Neuronal stem cell (in vitro differentiated cells): ENCODE results near the gene MICALL2.

ENCODE experiments used
- DNase-seq: peaks from one replicate; pipeline ENCODE4 v3.0.0-alpha.2; 2013; ENCODE audit warnings: low spot score
- H2AFZ ChIP-seq: one replicate; pipeline ENCODE4 v1.6.1; 2013; ENCODE audit warnings: mild to moderate bottlenecking, low read length, inconsistent platforms
- H2AK5ac ChIP-seq: 2 replicates; pipeline ENCODE4 v1.6.1; 2013; ENCODE audit warnings: low read depth, mild to moderate bottlenecking, inconsistent platforms, low read length, moderate library complexity, mixed read lengths
- H2BK120ac ChIP-seq: 2 replicates; pipeline ENCODE4 v1.6.1; 2013; ENCODE audit warnings: low read depth, mild to moderate bottlenecking, inconsistent platforms, low read length, moderate library complexity, mixed read lengths
- H2BK12ac ChIP-seq: one replicate; pipeline ENCODE4 v1.6.1; 2013; ENCODE audit warnings: low read length, inconsistent platforms
- H2BK15ac ChIP-seq: 2 replicates; pipeline ENCODE4 v1.6.1; 2013; ENCODE audit warnings: mild to moderate bottlenecking, low read length, inconsistent platforms, mixed read lengths
- H2BK5ac ChIP-seq: one replicate; pipeline ENCODE4 v1.6.1; 2013; ENCODE audit warnings: inconsistent platforms, mild to moderate bottlenecking, low read length, moderate library complexity
- H3K14ac ChIP-seq: one replicate; pipeline ENCODE4 v1.6.1; 2013; ENCODE audit warnings: low read length, inconsistent platforms
- H3K18ac ChIP-seq: 2 replicates; pipeline ENCODE4 v1.6.1; 2013; ENCODE audit warnings: low read length, inconsistent platforms
- H3K23ac ChIP-seq: 2 replicates; pipeline ENCODE4 v1.6.1; 2013; ENCODE audit warnings: low read depth, mild to moderate bottlenecking, mixed read lengths, low read length, inconsistent platforms; ENCODE audit not compliant: poor library complexity
- H3K27ac ChIP-seq: replicated peaks from 3 replicates; pipeline ENCODE4 v1.5.1; 2013; ENCODE audit warnings: low read length, inconsistent platforms
- H3K27me3 ChIP-seq, 3 experiments: 2 replicates each; pipeline ENCODE4 v1.6.1; 2013; ENCODE audit warnings: low read length in 3 of 3, mild to moderate bottlenecking in 2 of 3, inconsistent platforms in 1 of 3, low read depth in 1 of 3, mixed read lengths in 1 of 3, moderate library complexity in 1 of 3; ENCODE audit not compliant: control insufficient read depth in 3 of 3, insufficient read depth in 3 of 3
- H3K36me3 ChIP-seq, 2 donors: replicated peaks in 1 of 2; 2 replicates each; pipeline ENCODE4 v1.6.1; 2013; ENCODE audit warnings: low read length in 2 of 2; ENCODE audit not compliant: control insufficient read depth in 2 of 2, insufficient read depth in 2 of 2
- H3K4ac ChIP-seq: 2 replicates; pipeline ENCODE4 v1.6.1; 2013; ENCODE audit warnings: inconsistent platforms, mild to moderate bottlenecking, low read length, moderate library complexity
- H3K4me1 ChIP-seq, 2 donors: 1 replicate in 1 of 2; 2 replicates in 1 of 2; pipeline ENCODE4 v1.6.1; 2013; ENCODE audit warnings: low read length in 2 of 2, low read depth in 1 of 2; ENCODE audit not compliant: control insufficient read depth in 2 of 2, insufficient read depth in 1 of 2
- H3K4me2 ChIP-seq: one replicate; pipeline ENCODE4 v1.6.1; 2013; ENCODE audit warnings: mild to moderate bottlenecking, low read length, inconsistent platforms; ENCODE audit not compliant: insufficient read depth, poor library complexity, severe bottlenecking
- H3K4me3 ChIP-seq, 2 donors: 2 replicates each; pipeline ENCODE4 v1.5.1; 2013; ENCODE audit warnings: low read length in 2 of 2, mild to moderate bottlenecking in 2 of 2, inconsistent platforms in 1 of 2, moderate library complexity in 1 of 2
- H3K79me1 ChIP-seq: one replicate; pipeline ENCODE4 v1.6.1; 2013; ENCODE audit warnings: low read depth, mild to moderate bottlenecking, inconsistent platforms, low read length, moderate library complexity
- H3K9ac ChIP-seq: one replicate; pipeline ENCODE4 v1.6.1; 2013; ENCODE audit warnings: mild to moderate bottlenecking, low read depth, low read length, inconsistent platforms; ENCODE audit not compliant: poor library complexity
- H3K9me3 ChIP-seq, 2 donors: replicated peaks in 1 of 2; 2 replicates each; pipeline versions ENCODE3 to v1.6.1; 2013; ENCODE audit warnings: low read length in 2 of 2, mild to moderate bottlenecking in 2 of 2, inconsistent platforms in 1 of 2, low read depth in 1 of 2, mixed read lengths in 1 of 2, moderate library complexity in 1 of 2; ENCODE audit not compliant: control insufficient read depth in 2 of 2, insufficient read depth in 1 of 2
- H4K8ac ChIP-seq: one replicate; pipeline ENCODE4 v1.6.1; 2013; ENCODE audit warnings: low read depth, mild to moderate bottlenecking, inconsistent platforms, low read length, moderate library complexity
- H4K91ac ChIP-seq: one replicate; pipeline ENCODE4 v1.6.1; 2013; ENCODE audit warnings: low read length, low read depth, mild to moderate bottlenecking, inconsistent platforms; ENCODE audit not compliant: poor library complexity
- WGBS, 2 donors: extraction: QIAGEN DNeasy Blood & Tissue Kit; methylation state at CpG; one replicate each; pipeline ENCODE4 v1.1.7; 2013; ENCODE audit warnings: missing lambda C conversion rate in 2 of 2, mixed read lengths in 1 of 2; ENCODE audit not compliant: insufficient read length in 2 of 2, insufficient replicate concordance in 1 of 2; ENCODE audit errors: extremely low coverage in 2 of 2; 5-methylcytosine and 5-hydroxymethylcytosine counted together

MICALL2 gene

DNA sequence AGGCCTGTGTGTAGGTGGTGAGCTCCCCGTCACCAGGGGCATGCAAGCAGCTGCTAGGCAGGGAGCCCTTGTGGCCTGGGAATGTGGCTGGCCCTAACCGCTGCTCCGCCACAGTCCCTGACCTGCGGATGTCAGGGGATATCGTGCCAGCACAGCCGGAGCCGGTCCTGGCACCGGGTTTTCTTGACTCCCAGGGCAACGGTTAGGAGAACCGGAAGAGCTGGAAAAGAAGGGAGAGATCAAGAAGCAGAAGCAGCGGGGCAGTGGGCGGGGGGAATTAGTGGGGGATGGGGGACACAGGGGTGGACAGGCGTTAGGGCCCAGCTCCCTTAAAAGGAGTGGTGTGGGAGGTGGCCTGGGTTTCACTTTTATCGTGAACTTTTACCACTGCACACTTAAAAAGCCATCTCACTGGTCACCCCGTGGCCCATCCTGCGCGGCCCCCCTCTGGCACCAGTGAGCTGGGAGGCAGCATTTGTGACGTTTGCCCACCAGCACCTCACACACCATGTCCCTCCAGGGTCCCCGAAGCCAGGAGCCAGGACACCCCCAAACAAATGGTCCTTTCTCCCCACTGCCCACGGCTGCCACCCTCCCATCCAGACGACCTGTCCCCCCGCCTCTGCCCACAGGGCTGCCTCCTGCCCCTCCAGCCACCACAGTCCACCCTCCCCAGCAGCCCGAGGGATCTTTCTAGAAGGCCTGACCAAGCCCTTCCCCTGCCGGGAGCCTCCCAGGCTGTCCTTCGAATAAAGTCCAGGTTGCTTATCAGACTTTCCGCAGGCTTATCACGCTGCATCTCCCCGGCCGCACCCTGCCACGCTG is 1.8 kb upstream of the MICALL2 start:
- peak overlapping the region; percentile 65 for H4K8ac ChIP-seq
- no peaks in the 10 kb centered on the region for H3K36me3 ChIP-seq
- peak overlapping the region; percentile 54 for H2BK120ac ChIP-seq
- peak overlapping the region; percentile 79 for H2AFZ ChIP-seq
- H2BK5ac ChIP-seq: peak overlapping the region; percentile 53
- peak overlapping the region; percentile 95 for H2BK15ac ChIP-seq
- H3K79me1 ChIP-seq: peaks cover 6% of the 10 kb centered on the region
- no peaks in the 10 kb centered on the region for H3K27me3 ChIP-seq
- peak overlapping the region in 1 of 2 donors; percentile 17 for H3K4me3 ChIP-seq
- H3K27ac ChIP-seq: no peak overlapping the region
- H2BK12ac ChIP-seq: peak overlapping the region; percentile 73
- H3K4me1 ChIP-seq: peaks cover 20 to 43% of the 10 kb centered on the region in 2 donors
- no peak overlapping the region for H3K4me2 ChIP-seq
- no peak for DNase-seq
- H4K91ac ChIP-seq: peak overlapping the region; percentile 79
- H3K9ac ChIP-seq: peak overlapping the region; percentile 5
- H3K23ac ChIP-seq: peak overlapping the region; percentile 87
- H3K18ac ChIP-seq: peak overlapping the region; percentile 88
- H2AK5ac ChIP-seq: peak overlapping the region; percentile 49
- peak overlapping the region; percentile 97 for H3K4ac ChIP-seq
- no CpG with 5 or more reads among the region's 30 CpGs for WGBS, 2 donors
- no peak overlapping the region for H3K14ac ChIP-seq
- no peaks in the 10 kb centered on the region for H3K9me3 ChIP-seq

DNA sequence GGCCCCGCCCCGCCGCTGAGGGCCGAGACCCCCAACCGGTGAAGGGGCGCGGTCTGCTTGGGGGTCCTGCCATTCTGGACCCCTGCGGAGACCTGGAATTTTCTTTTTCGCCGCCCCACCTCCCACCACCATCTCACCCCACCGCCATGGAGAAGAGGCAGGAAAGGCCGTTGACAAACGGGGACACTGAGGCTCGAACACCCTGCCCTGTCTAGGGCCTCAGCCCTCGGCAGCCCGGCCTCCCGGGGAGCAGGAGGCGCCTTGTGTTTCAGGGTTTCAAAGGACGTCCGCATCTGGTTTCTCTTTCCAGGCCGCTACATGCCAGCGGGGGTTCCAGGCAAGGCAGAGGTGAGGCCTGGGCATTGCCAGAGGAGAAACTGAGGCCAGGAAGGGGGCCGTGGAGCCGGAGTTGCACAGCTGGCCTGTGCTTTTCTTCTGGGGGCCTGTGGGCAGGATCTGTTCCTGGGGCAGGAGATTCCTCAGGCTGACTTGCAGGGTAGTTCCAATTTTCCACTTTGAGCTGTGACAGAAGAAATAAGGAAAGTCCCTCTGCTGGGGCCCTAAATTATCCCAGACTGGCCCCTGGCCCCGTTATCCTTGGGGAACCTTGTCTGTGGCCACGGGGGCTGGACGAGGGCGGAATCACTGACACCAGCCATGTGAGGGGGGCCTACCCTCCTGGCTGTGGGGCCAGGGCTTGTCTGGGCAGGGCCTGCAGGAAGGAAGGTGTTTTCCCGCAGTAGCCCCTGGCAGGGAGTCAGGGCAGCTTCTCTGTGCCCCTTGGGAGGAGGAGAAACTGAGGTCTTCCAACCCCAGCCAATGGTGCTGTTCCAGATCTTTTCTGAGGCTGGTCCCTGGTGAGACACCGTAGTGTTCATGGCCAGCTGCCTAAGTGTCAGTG is 900 bp upstream of the MICALL2 start:
- Histone ChIP-seq H3K27me3 (no peaks in the 10 kb centered on the region), H3K18ac (peak overlapping the region; percentile 79), H3K27ac (no peak overlapping the region), H3K4ac (no peak overlapping the region), H4K8ac (no peak overlapping the region), H3K14ac (no peak overlapping the region), H2AFZ (peak overlapping the region; percentile 79), H4K91ac (no peak overlapping the region), H2BK12ac (no peak overlapping the region), H3K9ac (no peak overlapping the region), H3K4me1 (peaks cover 23 to 43% of the 10 kb centered on the region in 2 donors), H2BK15ac (peak overlapping the region; percentile 33), H3K79me1 (peaks cover 12% of the 10 kb centered on the region), H2BK5ac (no peak overlapping the region), H3K4me2 (peak overlapping the region; percentile 75), H3K23ac (peak overlapping the region; percentile 87), H3K36me3 (no peaks in the 10 kb centered on the region), H3K9me3 (no peaks in the 10 kb centered on the region), H2BK120ac (no peak overlapping the region), H2AK5ac (peak overlapping the region; percentile 49), H3K4me3 (peak overlapping the region; percentile 29 to 68)
- no CpG with 5 or more reads among the region's 30 CpGs for WGBS, 2 donors
- no peak for DNase-seq

DNA sequence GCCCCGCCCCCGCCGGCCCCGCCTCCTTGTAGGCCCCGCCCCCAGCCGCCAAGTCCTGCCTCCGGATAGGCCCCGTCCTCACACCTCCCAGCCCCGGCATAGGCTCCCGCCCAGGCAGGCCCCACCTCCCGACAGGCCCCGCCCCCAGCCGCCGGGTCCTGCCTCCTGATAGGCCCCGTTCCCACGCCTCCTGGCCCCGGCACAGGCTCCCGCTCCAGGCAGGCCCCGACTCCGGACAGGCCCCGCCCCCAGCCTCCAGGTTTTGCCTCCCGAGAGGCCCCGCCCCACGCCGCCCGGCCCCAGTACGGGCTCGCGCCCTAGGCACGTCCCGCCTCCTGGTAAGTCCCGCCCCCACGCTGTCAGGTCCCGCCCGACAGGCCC is 232 bp upstream of the MICALL2 start:
- no CpG with 5 or more reads among the region's 35 CpGs for WGBS, 2 donors
- Histone ChIP-seq H4K91ac (no peak overlapping the region), H2BK15ac (no peak overlapping the region), H3K9me3 (no peaks in the 10 kb centered on the region), H2BK5ac (no peak overlapping the region), H2BK120ac (no peak overlapping the region), H3K27me3 (no peaks in the 10 kb centered on the region), H3K4ac (no peak overlapping the region), H4K8ac (no peak overlapping the region), H3K23ac (peak overlapping the region; percentile 85), H3K79me1 (peaks cover 15% of the 10 kb centered on the region), H3K4me1 (peaks cover 23 to 47% of the 10 kb centered on the region in 2 donors), H3K14ac (no peak overlapping the region), H2BK12ac (no peak overlapping the region), H3K18ac (no peak overlapping the region), H3K9ac (no peak overlapping the region), H2AFZ (peak overlapping the region; percentile 96), H3K4me3 (peak overlapping the region in 1 of 2 donors; percentile 67), H3K27ac (no peak overlapping the region), H3K36me3 (no peaks in the 10 kb centered on the region), H2AK5ac (no peak overlapping the region), H3K4me2 (peak overlapping the region; percentile 75)
- peak; percentile 99 for DNase-seq
